Measurements from ENCODE around the gene MINDY4B.

Gene MINDY4B

DNA sequence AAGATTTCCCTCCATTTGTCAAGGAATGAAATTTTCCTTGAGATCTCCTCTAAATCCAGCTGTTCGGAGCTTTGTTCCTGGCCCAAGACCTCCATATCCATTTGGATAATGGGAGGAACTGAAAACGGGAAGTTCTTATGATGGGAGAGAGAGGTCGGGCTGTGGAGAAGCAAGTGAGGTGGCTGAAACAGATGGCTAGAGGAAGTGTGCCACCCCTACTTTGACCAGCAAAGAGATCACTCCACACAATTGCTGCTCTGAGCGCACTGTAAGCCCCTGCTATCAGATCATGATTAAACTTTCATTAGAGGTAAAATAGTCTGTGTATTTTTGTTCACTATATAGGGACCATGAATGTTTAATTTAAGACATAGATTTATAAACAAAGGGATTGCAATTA, at the start of gene MINDY4B:
Gene MINDY4B (minus strand): TSS at position 101 of the 400 bp plus-strand sequence. CDS start 0 bp downstream, at position 101.
- DNase-seq: no peak

GRCh38 chr3:150951923-150952322, 46.7 kb upstream of the MINDY4B start:
- DNase-seq: no peak

DNA sequence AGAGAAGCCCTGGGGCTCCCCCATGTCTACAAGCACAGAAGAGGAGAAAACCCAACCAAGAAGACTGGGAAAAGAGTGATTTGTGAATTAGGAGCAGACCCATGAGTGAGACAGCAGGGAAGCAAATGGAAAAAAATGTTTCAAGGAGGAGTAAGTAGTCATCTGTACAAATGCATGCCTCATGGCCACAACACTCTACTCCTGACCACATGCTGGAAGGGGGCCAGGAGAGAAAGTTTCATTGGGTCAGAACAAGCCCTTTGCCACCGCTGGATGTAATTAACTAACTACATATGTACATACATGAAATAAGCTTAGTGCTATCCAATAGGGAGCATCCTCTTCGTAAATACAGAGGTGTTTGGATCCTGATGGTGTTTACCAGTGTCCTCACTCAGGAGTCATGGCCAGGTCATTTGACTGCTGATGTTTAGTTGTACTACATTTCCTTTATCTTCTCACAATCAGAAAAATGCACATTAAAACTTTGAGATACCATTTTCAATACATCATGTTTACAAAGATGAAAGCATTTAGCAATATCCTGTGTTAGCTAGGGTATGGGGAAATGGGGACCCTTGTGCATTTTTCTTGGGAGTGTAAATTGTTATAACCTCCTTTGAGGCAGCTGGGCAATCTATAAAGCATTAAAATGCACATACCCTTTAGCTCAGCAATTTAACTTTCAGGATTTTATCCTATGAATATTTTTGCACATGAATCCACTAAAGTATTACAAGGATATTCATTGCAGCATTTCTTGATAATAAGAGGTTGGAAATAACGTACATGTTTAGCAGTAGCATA, 40.2 kb upstream of the MINDY4B start:
- no peak for DNase-seq

- DNase-seq: no peak
Measured at GRCh38 chr3:150942221-150942620, 37.0 kb upstream of the MINDY4B start.

- no peak for DNase-seq
Measured at GRCh38 chr3:150936693-150937092, 31.5 kb upstream of the MINDY4B start.

GRCh38 chr3:150933473-150933995, 28.3 kb upstream of the MINDY4B start:
- DNase-seq: no peak

- no peak for DNase-seq
Measured at GRCh38 chr3:150931745-150932144, 26.5 kb upstream of the MINDY4B start.

DNA sequence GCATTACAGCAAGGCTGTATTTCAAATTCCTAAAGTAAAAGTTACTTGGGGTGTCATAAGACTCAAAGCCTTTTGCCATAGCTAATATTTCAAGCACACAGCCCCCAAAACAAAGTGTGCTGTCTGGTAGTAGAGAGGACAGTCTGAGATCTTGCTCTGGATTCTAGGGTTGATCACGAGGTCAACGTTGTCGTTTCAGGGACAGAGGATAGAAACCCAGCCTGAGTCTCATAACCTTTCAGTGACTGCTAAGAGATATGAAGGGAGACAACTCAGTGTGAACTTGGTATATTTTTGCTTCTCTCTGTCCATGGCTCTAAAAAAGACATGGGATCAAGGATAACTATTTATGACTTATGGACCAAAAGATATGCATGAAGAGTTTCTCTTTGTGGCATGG, 25.6 kb upstream of the MINDY4B start:
- DNase-seq: no peak

DNA sequence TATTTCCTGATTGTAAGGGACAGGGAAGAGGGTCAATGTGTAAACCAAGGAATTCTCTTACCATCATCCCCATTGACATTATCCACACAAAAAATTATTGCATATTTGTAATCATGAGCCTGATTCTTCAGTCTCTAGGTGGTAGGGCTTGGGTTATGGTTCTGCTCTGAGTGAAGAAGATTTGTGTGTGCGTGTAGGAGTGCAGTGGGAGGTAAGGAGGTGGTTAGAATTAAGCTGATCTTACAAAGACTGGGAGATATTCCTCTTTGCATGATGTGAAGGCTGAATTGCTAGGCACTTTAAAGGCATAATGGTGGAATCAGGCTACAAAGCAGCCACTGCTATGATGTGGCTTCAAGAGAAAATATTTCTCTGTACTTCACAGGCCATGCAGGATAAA, 23.0 kb upstream of the MINDY4B start:
- DNase-seq: no peak

DNA sequence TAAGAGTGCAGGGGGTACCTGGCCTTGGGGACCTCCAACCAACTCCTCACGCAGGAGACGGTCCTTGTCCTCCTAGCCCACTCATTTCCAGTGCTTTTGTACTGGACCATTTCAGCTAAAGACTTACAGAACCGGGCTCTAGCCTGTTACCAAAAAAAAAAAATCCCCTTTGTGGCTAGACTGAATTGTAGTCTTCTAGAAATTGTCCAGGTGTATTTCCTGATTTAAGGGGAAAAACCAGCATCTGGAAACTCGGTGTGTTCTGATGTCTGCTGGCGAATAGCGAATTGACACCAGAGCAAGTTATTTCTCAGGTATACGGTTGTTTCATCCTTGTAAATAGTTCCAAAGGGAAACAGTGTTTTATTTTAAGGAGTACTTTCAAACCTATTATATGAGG, 21.1 kb upstream of the MINDY4B start:
- no peak for DNase-seq

GRCh38 chr3:150925751-150926201, 20.5 kb upstream of the MINDY4B start:
- DNase-seq: peak; percentile 69

- no peak for DNase-seq
Measured at GRCh38 chr3:150922611-150923010, 17.4 kb upstream of the MINDY4B start.

DNA sequence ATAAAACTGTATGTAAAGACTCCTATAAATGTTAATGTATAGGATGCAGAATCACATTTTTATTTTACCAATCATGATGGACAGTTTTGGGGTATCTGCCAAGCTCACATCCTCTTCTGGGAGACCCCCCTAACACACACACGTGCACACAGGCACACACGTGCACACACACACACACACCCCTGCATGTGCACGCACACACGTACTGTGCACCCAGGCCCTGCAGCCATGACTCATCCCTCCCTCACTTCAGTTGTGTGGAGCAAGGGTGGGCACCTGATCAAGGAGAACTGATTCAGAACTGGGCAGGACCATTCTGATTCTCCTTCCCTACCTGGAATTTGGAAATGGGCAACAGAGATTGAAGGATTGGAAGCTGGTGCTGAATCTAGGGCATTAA, 16.0 kb upstream of the MINDY4B start:
- no peak for DNase-seq

- no peak for DNase-seq
Measured at GRCh38 chr3:150920236-150920635, 15.0 kb upstream of the MINDY4B start.

GRCh38 chr3:150917951-150918350, 12.7 kb upstream of the MINDY4B start:
- no peak for DNase-seq

DNA sequence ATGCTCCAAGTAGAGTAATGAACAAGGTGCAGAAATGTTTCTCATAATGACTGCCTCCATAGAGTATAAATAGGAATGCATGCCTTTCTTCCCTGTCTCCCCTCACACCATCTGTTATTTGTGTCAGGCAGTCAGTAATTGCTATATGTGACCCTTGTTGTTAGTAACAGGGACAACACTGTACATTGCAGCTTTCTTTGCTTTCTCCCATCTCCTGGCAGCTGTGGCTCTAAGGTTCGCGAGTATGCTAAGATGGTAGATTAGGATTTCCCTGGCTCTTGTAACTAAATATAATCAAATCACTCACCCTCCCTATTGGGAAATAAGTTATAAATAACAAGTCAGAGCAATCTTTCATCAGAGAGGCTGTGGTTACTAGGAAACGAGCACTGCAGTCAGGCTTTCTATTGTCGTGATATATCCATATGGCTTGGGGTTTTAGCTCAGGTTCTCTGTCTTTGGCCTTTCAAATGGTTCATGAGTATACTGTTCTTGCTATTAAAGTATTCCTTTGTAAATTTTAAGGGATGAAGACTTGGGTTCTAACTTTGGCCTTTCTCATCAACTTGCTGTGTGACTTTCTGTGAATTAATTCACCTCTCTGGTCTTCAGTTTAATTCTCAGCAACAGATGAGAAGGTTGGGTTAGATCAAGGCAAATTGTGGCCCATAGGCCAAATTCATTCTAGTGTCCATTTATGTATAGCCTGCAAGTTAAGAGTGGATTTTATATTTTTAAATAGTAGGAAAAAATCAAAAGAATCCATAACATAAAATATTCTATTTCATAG, 8.1 kb upstream of the MINDY4B start:
- DNase-seq: no peak

- peak; percentile 35 for DNase-seq
Measured at GRCh38 chr3:150912501-150912900, 7.3 kb upstream of the MINDY4B start.

- no peak for DNase-seq
Measured at GRCh38 chr3:150911771-150912170, 6.5 kb upstream of the MINDY4B start.

DNA sequence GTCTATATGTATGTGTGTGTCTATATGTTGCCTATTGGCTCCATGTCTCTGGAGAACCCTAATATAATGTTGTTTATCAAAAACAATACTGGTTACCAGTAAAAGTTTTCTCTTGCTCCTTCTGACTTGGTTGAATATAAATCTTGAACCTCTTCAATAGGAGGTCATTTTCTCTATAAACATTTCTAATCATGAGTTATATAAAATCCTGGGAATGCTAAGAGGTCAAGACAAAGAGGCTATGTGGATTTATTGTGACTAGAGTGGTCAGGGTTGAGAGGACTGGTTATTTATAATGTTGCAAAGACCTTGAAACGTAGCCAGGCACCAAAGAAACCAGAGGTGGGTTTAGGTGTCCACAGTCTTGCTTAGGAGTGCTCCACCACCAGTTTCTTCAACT, 1.2 kb upstream of the MINDY4B start:
- DNase-seq: no peak

- DNase-seq: no peak
Measured at GRCh38 chr3:150905746-150906145, 507 bp upstream of the MINDY4B start.

DNA sequence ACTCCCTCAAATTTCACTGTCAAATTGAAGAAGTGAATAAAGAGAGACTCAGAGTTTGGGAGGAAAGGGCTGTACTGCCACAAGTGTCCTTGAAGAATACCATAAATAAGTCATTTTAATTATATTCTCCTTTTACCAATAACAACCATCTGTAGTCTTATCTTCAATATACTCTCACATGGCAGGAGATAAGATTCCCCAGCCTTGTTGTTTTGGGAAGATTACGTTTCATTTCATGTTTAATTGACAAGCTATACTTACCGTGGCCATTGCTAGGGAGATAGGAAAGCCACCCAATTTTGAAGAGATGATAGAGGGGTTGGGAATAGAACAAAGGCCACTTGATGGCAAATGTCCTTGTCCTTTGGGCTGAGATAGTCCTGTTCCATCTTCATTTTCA, 2.3 kb downstream of the MINDY4B start:
- DNase-seq: no peak

DNA sequence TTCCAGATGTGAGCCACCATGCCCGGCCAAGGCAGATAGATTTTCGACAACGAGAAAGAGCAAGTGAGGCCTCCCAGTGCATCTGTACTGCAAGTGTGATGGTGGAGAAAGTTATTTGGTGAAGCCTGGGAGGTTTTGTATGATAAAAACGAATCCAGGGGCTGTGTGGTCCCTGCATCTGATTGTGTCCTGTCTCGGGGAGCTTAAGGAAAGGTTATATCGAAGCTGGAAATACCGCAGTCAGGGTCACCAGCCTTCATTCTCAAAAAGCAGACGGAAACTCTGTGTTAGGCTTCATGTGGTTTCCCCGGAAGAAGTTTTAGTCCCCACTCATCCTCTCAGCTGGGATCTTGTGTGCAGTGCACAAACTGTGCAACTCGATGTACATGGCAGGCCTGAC, 3.4 kb downstream of the MINDY4B start:
- no peak for DNase-seq

- no peak for DNase-seq
Measured at GRCh38 chr3:150899141-150899540, 6.1 kb downstream of the MINDY4B start.
